ENCODE measurements around the gene TAF1B.

TAF1B gene

GRCh38 chr2:9941996-9942390, 98.7 kb downstream of the TAF1B start:
- no peak for DNase-seq (ENCODE audit: low spot score)

- peak; percentile 41 for DNase-seq (ENCODE audit: low spot score)
Measured at GRCh38 chr2:9944330-9944758, 101.1 kb downstream of the TAF1B start.

- no peak for DNase-seq (ENCODE audit: low spot score)
Measured at GRCh38 chr2:9945596-9945995, 102.3 kb downstream of the TAF1B start.

GRCh38 chr2:9946076-9946475, 102.8 kb downstream of the TAF1B start:
- no peak for DNase-seq (ENCODE audit: low spot score)

- no peak for DNase-seq (ENCODE audit: low spot score)
Measured at GRCh38 chr2:9946818-9947217, 103.5 kb downstream of the TAF1B start.

- DNase-seq (ENCODE audit: low spot score): no peak
Measured at GRCh38 chr2:9948721-9949120, 105.4 kb downstream of the TAF1B start.

- DNase-seq (ENCODE audit: low spot score): no peak
Measured at GRCh38 chr2:9949239-9949991, 106.1 kb downstream of the TAF1B start.

GRCh38 chr2:9949992-9950520, 106.8 kb downstream of the TAF1B start:
- DNase-seq (ENCODE audit: low spot score): no peak

GRCh38 chr2:9950521-9951271, 107.4 kb downstream of the TAF1B start:
- DNase-seq (ENCODE audit: low spot score): peak; percentile 48

GRCh38 chr2:9951272-9951521, 107.9 kb downstream of the TAF1B start:
- DNase-seq (ENCODE audit: low spot score): no peak

GRCh38 chr2:9951522-9952285, 108.4 kb downstream of the TAF1B start, which contains the start of gene GRHL1:
TSS of gene GRHL1 (plus strand) at chr2:9951693. CDS start at chr2:9951834, 141 bp downstream.
- DNase-seq (ENCODE audit: low spot score): peak; percentile 96

GRCh38 chr2:9952286-9952737, 109.0 kb downstream of the TAF1B start:
- no peak for DNase-seq (ENCODE audit: low spot score)

GRCh38 chr2:9952856-9953503, 109.7 kb downstream of the TAF1B start:
- DNase-seq (ENCODE audit: low spot score): no peak

- DNase-seq (ENCODE audit: low spot score): no peak
Measured at GRCh38 chr2:9954136-9954535, 110.9 kb downstream of the TAF1B start.

- DNase-seq (ENCODE audit: low spot score): no peak
Measured at GRCh38 chr2:9958057-9958456, 114.8 kb downstream of the TAF1B start.

- no peak for DNase-seq (ENCODE audit: low spot score)
Measured at GRCh38 chr2:9959262-9959661, 116.0 kb downstream of the TAF1B start.

- no peak for DNase-seq (ENCODE audit: low spot score)
Measured at GRCh38 chr2:9961013-9961412, 117.7 kb downstream of the TAF1B start.

- DNase-seq (ENCODE audit: low spot score): no peak
Measured at GRCh38 chr2:9964334-9964980, 121.2 kb downstream of the TAF1B start.

- no peak for DNase-seq (ENCODE audit: low spot score)
Measured at GRCh38 chr2:9965119-9965822, 122.0 kb downstream of the TAF1B start.

GRCh38 chr2:9966491-9967022, 123.3 kb downstream of the TAF1B start:
- no peak for DNase-seq (ENCODE audit: low spot score)
